GM23338 (cell line): Measurements from ENCODE around the gene ECT2. TPM values are rescaled to one million over a fixed set of nuclear protein-coding genes. Genes with fewer than 3 reads are reported as not detected.

Experiments used
- ATAC-seq: fragments of 200-7000 bp; cut with Tn5 transposase; 3 replicates; pipeline ENCODE4 v1.9.1; 2020
- DNase-seq: peaks from one replicate; pipeline ENCODE4 v3.0.0-alpha.2; 2015; ENCODE audit warnings: low spot score
- H2AFZ ChIP-seq: fragments of 200-600 bp; sonication (generic); 2 replicates; pipeline ENCODE4 v1.8.0; 2016; ENCODE audit warnings: antibody characterized with exemption, mild to moderate bottlenecking, moderate library complexity
- H3F3A ChIP-seq: fragments of 200-600 bp; sonication (generic); replicated peaks from 2 replicates; pipeline ENCODE4 v1.8.0; 2017; ENCODE audit warnings: antibody characterized with exemption, mixed run types, low read depth
- H3K27ac ChIP-seq: fragments of 200-600 bp; sonication (generic); 2 replicates; pipeline ENCODE4 v1.6.1; 2016; ENCODE audit warnings: low read depth
- H3K27me3 ChIP-seq: fragments of 200-600 bp; sonication (generic); 2 replicates; pipeline ENCODE4 v1.8.0; 2016; ENCODE audit warnings: mild to moderate bottlenecking, mixed run types, moderate library complexity; ENCODE audit not compliant: insufficient read depth
- H3K36me3 ChIP-seq: fragments of 200-600 bp; sonication (generic); 2 replicates; pipeline ENCODE4 v1.8.0; 2016; ENCODE audit warnings: mild to moderate bottlenecking; ENCODE audit not compliant: insufficient read depth
- H3K4me1 ChIP-seq: fragments of 200-600 bp; sonication (generic); 2 replicates; pipeline ENCODE4 v1.8.0; 2016; ENCODE audit warnings: mild to moderate bottlenecking, moderate library complexity; ENCODE audit not compliant: insufficient read depth
- H3K4me2 ChIP-seq: fragments of 200-600 bp; sonication (generic); 2 replicates; pipeline ENCODE4 v1.7.1; 2017; ENCODE audit warnings: mixed run types
- H3K4me3 ChIP-seq: fragments of 200-600 bp; sonication (generic); 2 replicates; pipeline ENCODE4 v1.6.1; 2016; ENCODE audit warnings: mixed run types
- H3K79me2 ChIP-seq: fragments of 200-600 bp; sonication (generic); replicated peaks from 2 replicates; pipeline ENCODE4 v1.8.0; 2017; ENCODE audit warnings: mild to moderate bottlenecking; ENCODE audit not compliant: insufficient read depth
- H3K9me2 ChIP-seq: fragments of 200-600 bp; sonication (generic); 2 replicates; pipeline ENCODE4 v1.8.0; 2017; ENCODE audit not compliant: insufficient read depth
- H4K20me1 ChIP-seq: fragments of 200-600 bp; sonication (generic); replicated peaks from 2 replicates; pipeline ENCODE4 v1.8.0; 2017; ENCODE audit warnings: mild to moderate bottlenecking; ENCODE audit not compliant: insufficient read depth
- H3K27ac Mint-ChIP-seq: 2 replicates; pipeline ENCODE4 v1.8.0; 2020; ENCODE audit warnings: inconsistent platforms, mild to moderate bottlenecking, moderate library complexity, mixed read lengths
- H3K27me3 Mint-ChIP-seq: 3 replicates; pipeline ENCODE4 v1.8.0; 2022; ENCODE audit warnings: low read depth, mild to moderate bottlenecking, moderate library complexity, mixed read lengths, inconsistent platforms; ENCODE audit not compliant: insufficient read depth, poor library complexity
- H3K36me3 Mint-ChIP-seq: 3 replicates; pipeline ENCODE4 v1.8.0; 2021; ENCODE audit warnings: low read depth, mild to moderate bottlenecking, inconsistent platforms, moderate library complexity, mixed read lengths
- H3K4me1 Mint-ChIP-seq: 3 replicates; pipeline ENCODE4 v1.8.0; 2020; ENCODE audit warnings: mild to moderate bottlenecking, inconsistent platforms, mixed read lengths
- H3K4me3 Mint-ChIP-seq: 3 replicates; pipeline ENCODE4 v1.8.0; 2021; ENCODE audit warnings: moderate library complexity, mild to moderate bottlenecking, inconsistent platforms, mixed read lengths
- H3K9me3 Mint-ChIP-seq: 3 replicates; pipeline ENCODE4 v1.8.0; 2020; ENCODE audit warnings: moderate library complexity, mild to moderate bottlenecking, inconsistent platforms, mixed read lengths
- CREB1 ChIP-seq: fragments of 250-450 bp; sonication (Bioruptor Pico); IDR thresholded peaks from 2 replicates; pipeline ENCODE4 v1.5.0; 2020; ENCODE audit warnings: low read depth, mild to moderate bottlenecking, moderate library complexity
- CTCF ChIP-seq, 2 experiments: fragments of 200-600 bp in 1 of 2; sonication (generic) in 1 of 2; conservative IDR thresholded peaks; 2 replicates each; pipeline versions ENCODE4 v1.5.1 to v1.6.1; 2016 to 2017; ENCODE audit warnings: antibody characterized with exemption in 2 of 2, low read depth in 2 of 2, mild to moderate bottlenecking in 2 of 2, moderate library complexity in 1 of 2
- ETS1 ChIP-seq: IDR thresholded peaks from 2 replicates; pipeline ENCODE4 v1.6.1; 2016; ENCODE audit warnings: antibody characterized with exemption
- EZH2 ChIP-seq: fragments of 200-600 bp; sonication (generic); IDR thresholded peaks from one replicate; pipeline ENCODE4 v1.8.0; 2017; ENCODE audit warnings: antibody characterized with exemption, mild to moderate bottlenecking, low read depth; ENCODE audit not compliant: unreplicated experiment
- EZH2phosphoT487 ChIP-seq: fragments of 200-600 bp; sonication (generic); IDR thresholded peaks from one replicate; pipeline ENCODE4 v1.8.1; 2018; ENCODE audit warnings: antibody characterized with exemption; ENCODE audit not compliant: unreplicated experiment
- NANOG ChIP-seq: IDR thresholded peaks from 2 replicates; pipeline ENCODE4 v1.6.1; 2016; ENCODE audit warnings: antibody characterized with exemption, borderline replicate concordance
- POLR2AphosphoS5 ChIP-seq: IDR thresholded peaks from 2 replicates; pipeline ENCODE4 v1.6.1; 2016; ENCODE audit warnings: antibody characterized with exemption, low read depth
- REST ChIP-seq: IDR thresholded peaks from one replicate; pipeline ENCODE4 v1.6.1; 2018; ENCODE audit warnings: antibody characterized with exemption; ENCODE audit not compliant: unreplicated experiment
- ZNF331 ChIP-seq: fragments of 250-450 bp; sonication (Bioruptor Pico); IDR thresholded peaks from 2 replicates; pipeline ENCODE4 v1.5.0; 2020; ENCODE audit warnings: low read depth, mild to moderate bottlenecking, moderate library complexity
- ZNF462 ChIP-seq: fragments of 250-450 bp; sonication (Bioruptor Pico); IDR thresholded peaks from 2 replicates; pipeline ENCODE4 v1.5.0; 2020; ENCODE audit warnings: mild to moderate bottlenecking, moderate library complexity
- polyA plus RNA-seq: library from polyadenylated mRNA; unstranded; fragments of >200 nt; fragmentation: Nextera tagmentation; extraction: Ambion mirVana; gene quantifications from 2 replicates; pipeline ENCODE4 v1.2.1, GENCODE V29; 2016
- total RNA-seq: library from RNA; depleted of rRNA; stranded (reverse); fragments of >200 nt; shearing (Covaris generic); gene quantifications from 2 replicates; pipeline ENCODE4 v1.2.3, GENCODE V29; 2014

The ECT2 gene
- total and polyA plus RNA-seq, 2 experiments from 2014 or later: 102 to 111 TPM

- TF ChIP-seq ETS1 (no peak), CTCF (conservative IDR thresholded peaks at IDR 0.05; ENCODE audit: low read depth in 2 of 2) (no peak), ZNF331 (CRISPR knock-in tag) (no peak)
Measured at GRCh38 chr3:172814738-172815137, 64.2 kb downstream of the ECT2 start (continued).

GRCh38 chr3:172815857-172816256 lies 65.3 kb downstream of the ECT2 start:
- DNase-seq (no peak), ATAC-seq (no peak)
- H3K4me3 ChIP-seq: no peak overlapping the region
- H3K27ac ChIP-seq: no peak overlapping the region
- no peaks in the 10 kb centered on the region for H3K4me1 ChIP-seq
- Mint-ChIP-seq H3K27me3 (no peaks in the 10 kb centered on the region), H3K27ac (no peak overlapping the region), H3K4me1 (no peaks in the 10 kb centered on the region), H3K9me3 (no peaks in the 10 kb centered on the region), H3K4me3 (no peak overlapping the region), H3K36me3 (peaks cover 17% of the 10 kb centered on the region; the same call in 2 of the 3 replicates)
- H3K27me3 ChIP-seq: no peaks in the 10 kb centered on the region
- H3K4me2 ChIP-seq: no peak overlapping the region
- H3K79me2 ChIP-seq: no peaks in the 10 kb centered on the region
- no peaks in the 10 kb centered on the region for H3F3A ChIP-seq
- no peaks in the 10 kb centered on the region for H3K9me2 ChIP-seq
- no peaks in the 10 kb centered on the region for H4K20me1 ChIP-seq
- H3K36me3 ChIP-seq: peaks cover 14% of the 10 kb centered on the region
- no peak overlapping the region for H2AFZ ChIP-seq
- TF ChIP-seq NANOG (no peak), REST (no peak), ZNF331 (CRISPR knock-in tag) (no peak), CTCF (conservative IDR thresholded peaks at IDR 0.05; ENCODE audit: low read depth in 2 of 2) (no peak), EZH2phosphoT487 (no peak), ZNF462 (CRISPR knock-in tag) (no peak), POLR2AphosphoS5 (no peak), EZH2 (no peak), CREB1 (CRISPR knock-in tag) (no peak)
